ENCODE measurements around the gene HACL1. TPM values are rescaled to one million over a fixed set of nuclear protein-coding genes. Genes with fewer than 3 reads are reported as not detected.

The HACL1 gene
- 23.7 and 24.7 TPM in 2 replicates for total RNA-seq
- long read RNA-seq, transcript HACL1-207 (14 exons, 1,734 nt) = minor isoform, 12 of 334 reads
- long read RNA-seq, transcript HACL1-208 (16 exons, 1,880 nt) = minor isoform, 6 of 334 reads
- long read RNA-seq, transcript HACL1-201 (17 exons, 2,266 nt) = major isoform, 247 of 334 reads
- long read RNA-seq, partial matches to known transcripts = 9 of 334 reads
- long read RNA-seq, other reads (novel, unspliced or antisense) = 57 of 334 reads

GRCh38 chr3:15601399-15602145 lies at the start of gene HACL1, which contains the start of gene BTD:
Gene HACL1, minus strand, starts transcription at chr3:15601569. Its CDS starts 106 bp downstream, at chr3:15601463.
Gene BTD, plus strand, starts transcription at chr3:15601745. Its CDS starts 33,695 bp downstream, at chr3:15635440.
- peaks cover 30% of the 10 kb centered on the region for H3K36me3 Mint-ChIP-seq (ENCODE audit: unreplicated experiment)
- TF ChIP-seq CTCF (IDR thresholded peaks at IDR 0.05) = peak; percentile 43
- DNase-seq (ENCODE audit: extremely low spot score, unreplicated experiment) = peak; percentile 99
- peak within 1 kb of the TSS; percentile 100 for H3K4me3 Mint-ChIP-seq (ENCODE audit: unreplicated experiment)
- H3K9me3 Mint-ChIP-seq (ENCODE audit: unreplicated experiment) = no peaks in the 10 kb centered on the region
- no peaks in the 10 kb centered on the region for H3K27me3 Mint-ChIP-seq (ENCODE audit: unreplicated experiment)
- peak within 1 kb of the TSS; percentile 99 for H3K27ac Mint-ChIP-seq (ENCODE audit: unreplicated experiment)
- peaks cover 34% of the 10 kb centered on the region for H3K4me1 Mint-ChIP-seq (ENCODE audit: unreplicated experiment)

GRCh38 chr3:15649858-15650257 lies 48.5 kb upstream of the HACL1 start:
- H3K27ac Mint-ChIP-seq (ENCODE audit: unreplicated experiment) = peak overlapping the region; percentile 82
- DNase-seq (ENCODE audit: extremely low spot score, unreplicated experiment) = no peak
- no peak for TF ChIP-seq CTCF (IDR thresholded peaks at IDR 0.05)
- no peaks in the 10 kb centered on the region for H3K27me3 Mint-ChIP-seq (ENCODE audit: unreplicated experiment)
- peaks cover 63% of the 10 kb centered on the region for H3K4me1 Mint-ChIP-seq (ENCODE audit: unreplicated experiment)
- no peak overlapping the region for H3K4me3 Mint-ChIP-seq (ENCODE audit: unreplicated experiment)
- peaks cover 4% of the 10 kb centered on the region for H3K9me3 Mint-ChIP-seq (ENCODE audit: unreplicated experiment)
- peaks cover 2% of the 10 kb centered on the region for H3K36me3 Mint-ChIP-seq (ENCODE audit: unreplicated experiment)

- H3K27ac Mint-ChIP-seq (ENCODE audit: unreplicated experiment) = peak overlapping the region; percentile 82
- TF ChIP-seq CTCF (IDR thresholded peaks at IDR 0.05) = no peak
Observed at GRCh38 chr3:15649341-15649740, 48.0 kb upstream of the HACL1 start.

GRCh38 chr3:15647611-15648167 lies 46.3 kb upstream of the HACL1 start:
- no peak for DNase-seq (ENCODE audit: extremely low spot score, unreplicated experiment)
- no peak overlapping the region for H3K4me3 Mint-ChIP-seq (ENCODE audit: unreplicated experiment)

More at GRCh38 chr3:15649341-15649740, 48.0 kb upstream of the HACL1 start:
- H3K9me3 Mint-ChIP-seq (ENCODE audit: unreplicated experiment) = peaks cover 4% of the 10 kb centered on the region
- H3K27me3 Mint-ChIP-seq (ENCODE audit: unreplicated experiment) = no peaks in the 10 kb centered on the region
- DNase-seq (ENCODE audit: extremely low spot score, unreplicated experiment) = no peak
- peaks cover 2% of the 10 kb centered on the region for H3K36me3 Mint-ChIP-seq (ENCODE audit: unreplicated experiment)
- no peak overlapping the region for H3K4me3 Mint-ChIP-seq (ENCODE audit: unreplicated experiment)
- H3K4me1 Mint-ChIP-seq (ENCODE audit: unreplicated experiment) = peaks cover 63% of the 10 kb centered on the region

More at GRCh38 chr3:15647611-15648167, 46.3 kb upstream of the HACL1 start:
- Mint-ChIP-seq H3K4me1 (ENCODE audit: unreplicated experiment) (peaks cover 53% of the 10 kb centered on the region), H3K9me3 (ENCODE audit: unreplicated experiment) (peaks cover 4% of the 10 kb centered on the region), H3K27ac (ENCODE audit: unreplicated experiment) (peak overlapping the region; percentile 97), H3K36me3 (ENCODE audit: unreplicated experiment) (peaks cover 1% of the 10 kb centered on the region), H3K27me3 (ENCODE audit: unreplicated experiment) (no peaks in the 10 kb centered on the region)
- no peak for TF ChIP-seq CTCF (IDR thresholded peaks at IDR 0.05)
